Fibroblast of lung (primary cell): ENCODE results near the gene SLC15A1.

ENCODE experiments used
- EZH2 ChIP-seq: IDR thresholded peaks from 2 replicates; pipeline ENCODE4 v1.5.1; 2012; ENCODE audit warnings: low read length, control low read depth, mild to moderate bottlenecking; ENCODE audit errors: missing control alignments
- TF ChIP-seq, protein P1 (sequence below), 2 donors: IDR thresholded peaks in 1 of 2; conservative IDR thresholded peaks in 1 of 2; 1 replicate in 1 of 2; 2 replicates in 1 of 2; pipeline ENCODE4 v1.5.1; 2011 to 2012; ENCODE audit warnings: low read length in 2 of 2, control low read depth in 1 of 2, inconsistent platforms in 1 of 2, low read depth in 1 of 2, mild to moderate bottlenecking in 1 of 2

DNA sequence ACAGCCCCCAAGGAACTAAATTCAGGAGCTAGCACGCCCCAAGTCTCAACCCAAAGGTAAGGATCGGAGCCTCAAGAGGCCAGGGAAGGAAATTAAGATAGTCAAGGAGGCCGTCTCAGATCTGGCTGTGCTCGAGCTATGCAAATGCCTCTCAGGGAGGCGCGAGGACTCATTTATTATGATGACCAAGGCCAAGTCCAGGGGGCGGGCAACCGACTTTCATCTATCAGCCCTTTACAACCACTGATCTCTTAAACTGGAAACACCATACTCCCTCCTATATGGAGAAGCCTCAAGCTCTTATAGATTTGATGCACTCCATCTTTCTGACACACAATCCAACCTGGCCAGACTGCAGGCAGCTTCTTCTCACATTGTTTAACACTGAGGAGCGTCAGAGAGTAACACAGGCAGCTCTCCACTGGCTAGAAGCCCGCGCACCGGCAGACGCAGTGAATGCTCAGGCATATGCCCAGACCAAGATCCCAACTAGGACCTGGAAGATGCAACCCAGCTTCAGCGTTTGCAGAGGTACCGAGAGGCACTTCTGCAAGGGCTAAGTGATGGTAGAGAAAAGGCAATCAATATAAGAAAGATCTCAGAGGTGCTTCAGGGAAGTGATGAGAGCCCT, 9.6 kb upstream of the SLC15A1 start:
- TF ChIP-seq, protein P1, sequence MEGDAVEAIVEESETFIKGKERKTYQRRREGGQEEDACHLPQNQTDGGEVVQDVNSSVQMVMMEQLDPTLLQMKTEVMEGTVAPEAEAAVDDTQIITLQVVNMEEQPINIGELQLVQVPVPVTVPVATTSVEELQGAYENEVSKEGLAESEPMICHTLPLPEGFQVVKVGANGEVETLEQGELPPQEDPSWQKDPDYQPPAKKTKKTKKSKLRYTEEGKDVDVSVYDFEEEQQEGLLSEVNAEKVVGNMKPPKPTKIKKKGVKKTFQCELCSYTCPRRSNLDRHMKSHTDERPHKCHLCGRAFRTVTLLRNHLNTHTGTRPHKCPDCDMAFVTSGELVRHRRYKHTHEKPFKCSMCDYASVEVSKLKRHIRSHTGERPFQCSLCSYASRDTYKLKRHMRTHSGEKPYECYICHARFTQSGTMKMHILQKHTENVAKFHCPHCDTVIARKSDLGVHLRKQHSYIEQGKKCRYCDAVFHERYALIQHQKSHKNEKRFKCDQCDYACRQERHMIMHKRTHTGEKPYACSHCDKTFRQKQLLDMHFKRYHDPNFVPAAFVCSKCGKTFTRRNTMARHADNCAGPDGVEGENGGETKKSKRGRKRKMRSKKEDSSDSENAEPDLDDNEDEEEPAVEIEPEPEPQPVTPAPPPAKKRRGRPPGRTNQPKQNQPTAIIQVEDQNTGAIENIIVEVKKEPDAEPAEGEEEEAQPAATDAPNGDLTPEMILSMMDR (conservative IDR thresholded peaks at IDR 0.05 in 1 of 2, IDR thresholded peaks at IDR 0.05 in 1 of 2; ENCODE audit: low read depth in 1 of 2, low read length in 2 of 2) = no peak
- no peak for TF ChIP-seq EZH2
